ENCODE data around the gene SERPINB7.

SERPINB7 gene

GRCh38 chr18:63850636-63851035, 75.4 kb downstream of the SERPINB7 start:
- Histone ChIP-seq H3K4me1 (ENCODE audit: control insufficient read depth, insufficient read depth, low read length) (no peaks in the 10 kb centered on the region), H3K9me3 (replicated peaks; ENCODE audit: low read length) (no peaks in the 10 kb centered on the region), H3K27me3 (ENCODE audit: control insufficient read depth, insufficient read depth, low read length) (peaks cover 7% of the 10 kb centered on the region), H3K4me2 (ENCODE audit: low read length) (no peak overlapping the region), H3K9ac (ENCODE audit: low read depth, low read length) (no peak overlapping the region), H3K36me3 (ENCODE audit: insufficient read depth, low read length) (no peaks in the 10 kb centered on the region), H3K4me3 (ENCODE audit: low read length) (no peak overlapping the region)
